ENCODE results near the gene IPO4.

The IPO4 gene

DNA sequence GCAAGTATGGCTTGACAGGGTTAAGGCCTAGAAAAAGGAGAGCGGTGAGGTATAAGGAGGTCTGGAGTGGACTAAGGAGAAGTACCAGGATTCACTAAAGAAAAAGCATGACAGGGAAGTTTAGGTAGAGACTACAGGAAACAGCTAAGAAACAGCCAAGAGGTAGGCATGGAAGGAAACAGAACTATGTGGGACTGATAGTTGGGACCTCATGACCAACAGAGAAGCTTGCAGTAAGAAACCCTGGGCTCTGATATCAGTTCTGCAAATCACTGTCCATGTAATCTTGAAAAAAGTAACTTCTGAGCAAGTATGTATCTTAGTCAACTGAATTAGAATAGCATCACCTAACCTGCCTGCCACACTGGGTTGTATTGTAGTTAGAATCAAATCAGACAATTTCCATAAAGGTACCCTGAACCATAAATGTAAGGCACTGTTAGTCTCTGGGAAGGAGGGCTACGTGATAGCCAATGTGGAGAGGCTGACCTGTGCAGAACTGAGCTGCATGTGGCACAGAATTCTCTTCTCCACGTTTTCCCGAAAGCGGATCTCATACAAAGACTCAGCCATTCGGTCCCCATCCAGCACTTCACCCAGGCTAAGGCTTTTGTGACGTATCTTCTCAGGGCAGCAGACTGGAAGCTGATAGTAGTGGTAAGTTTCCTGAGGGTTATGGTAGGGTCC is 5.7 kb upstream of the IPO4 start:
- DNase-seq = no peak

DNA sequence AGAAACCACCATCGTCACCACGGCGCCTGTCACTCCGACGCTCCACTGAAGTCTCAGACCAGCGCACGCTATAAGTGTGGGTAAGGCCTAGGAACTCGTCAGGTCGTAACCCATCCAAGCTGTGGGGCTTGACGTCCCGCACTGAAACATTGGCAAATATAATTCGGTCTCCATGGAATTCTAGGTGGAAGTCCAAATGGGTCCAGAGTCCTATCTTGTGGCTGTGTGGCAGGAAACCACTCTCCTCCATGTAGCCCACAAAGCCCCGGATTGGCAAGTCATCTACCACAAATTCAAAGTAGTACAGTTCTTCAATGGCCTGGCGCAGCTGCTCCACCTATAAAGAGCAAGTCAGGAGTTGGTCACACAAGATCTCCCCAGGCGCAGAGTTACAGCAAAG is 4.3 kb upstream of the IPO4 start:
- no peak for DNase-seq

DNA sequence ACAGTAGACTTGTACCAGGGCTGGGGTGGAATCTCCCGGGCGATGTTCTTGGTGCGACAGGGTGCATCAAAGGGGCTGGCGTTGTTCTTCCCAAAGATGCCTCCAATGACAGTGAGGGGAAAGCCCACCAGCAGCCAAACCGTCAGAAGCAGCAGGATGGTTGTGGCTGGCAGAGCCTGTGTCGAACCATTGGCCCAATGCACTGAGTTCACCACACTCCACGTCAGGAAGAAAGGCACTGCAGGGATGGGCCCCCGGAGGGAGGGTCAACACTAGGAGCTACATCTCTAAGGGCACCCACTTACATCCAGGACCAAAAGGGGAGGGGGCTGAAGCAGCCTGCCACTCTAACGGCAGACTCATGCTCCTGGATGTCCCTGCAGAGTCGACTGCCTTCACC is 1.8 kb upstream of the IPO4 start:
- no peak for DNase-seq

DNA sequence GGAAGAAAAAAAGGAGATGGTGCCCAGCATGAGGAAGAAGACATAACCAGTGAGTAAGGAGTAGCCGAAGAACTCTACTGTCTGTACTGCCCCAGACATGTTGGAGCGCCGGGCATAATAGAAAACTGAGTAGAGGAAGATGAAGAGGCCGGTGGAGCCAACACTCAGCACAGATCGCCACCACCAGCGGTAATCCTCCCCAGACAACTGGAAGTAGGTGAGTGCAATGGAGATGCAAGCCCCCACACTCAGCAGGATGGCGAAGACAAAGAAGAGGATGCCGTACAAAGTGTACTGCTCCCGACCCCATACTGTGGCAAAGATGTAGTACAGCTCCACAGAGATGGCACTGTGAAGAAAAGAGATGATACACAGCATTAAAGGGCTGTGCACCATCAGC is 844 bp upstream of the IPO4 start:
- no peak for DNase-seq

GRCh38 chr14:24189059-24189375 is 401 bp upstream of the IPO4 start:
- no peak for DNase-seq

DNA sequence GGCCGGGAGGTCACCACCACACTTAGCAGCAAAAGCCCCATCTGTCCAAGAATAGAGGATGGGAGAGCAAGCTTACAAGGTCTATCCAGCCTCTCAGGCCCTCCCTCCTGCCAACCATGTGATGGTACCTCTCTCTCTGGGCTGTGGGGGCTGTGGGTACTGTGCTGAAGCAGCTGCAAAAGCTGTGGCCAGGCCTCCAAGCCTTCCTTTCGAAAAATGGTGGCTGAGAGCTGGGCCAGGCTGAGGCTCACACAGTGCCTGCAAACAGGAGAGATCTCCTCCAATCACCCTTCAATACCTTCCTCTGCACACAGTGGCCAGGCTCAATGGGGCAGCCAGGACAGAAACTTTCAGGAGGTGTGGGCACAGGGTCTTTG is 1.1 kb downstream of the IPO4 start:
- DNase-seq = no peak

DNA sequence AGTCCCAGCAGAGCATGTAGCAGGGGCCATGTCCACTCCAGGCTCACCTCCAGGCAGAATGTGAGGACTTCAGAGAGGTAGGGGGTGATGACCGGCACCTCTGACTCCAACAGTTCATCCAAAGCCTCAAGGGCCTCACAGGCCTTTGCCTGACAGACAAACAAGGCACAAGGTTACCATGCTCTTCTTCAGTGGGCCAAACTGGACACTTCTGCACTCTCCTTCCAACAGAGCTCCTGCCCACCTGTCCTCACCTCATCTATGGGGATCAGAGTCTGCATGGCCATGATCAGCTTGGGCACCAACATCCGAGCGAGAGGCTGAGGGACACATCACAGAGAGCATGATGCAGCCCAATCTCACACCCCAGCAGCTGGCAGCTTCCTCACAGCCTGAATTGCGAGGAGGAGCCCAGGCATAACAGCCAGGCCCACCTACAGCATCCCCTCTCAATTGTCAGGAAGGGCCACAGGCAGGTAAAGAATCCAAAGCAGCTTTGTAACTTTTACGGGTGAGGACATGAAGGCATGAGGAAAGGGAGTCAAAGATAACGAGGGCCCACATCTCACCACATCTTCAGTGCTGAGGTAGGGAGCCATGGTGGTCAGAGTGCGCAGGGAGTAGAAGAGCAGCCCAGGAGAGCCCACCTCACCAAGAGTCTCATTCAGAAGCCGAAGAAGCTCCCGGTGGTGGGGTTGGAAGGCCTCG is 1.6 kb downstream of the IPO4 start:
- DNase-seq = no peak

GRCh38 chr14:24185741-24186140 is 2.9 kb downstream of the IPO4 start:
- no peak for DNase-seq

- DNase-seq = no peak
Observed at GRCh38 chr14:24185026-24185425, 3.6 kb downstream of the IPO4 start.

DNA sequence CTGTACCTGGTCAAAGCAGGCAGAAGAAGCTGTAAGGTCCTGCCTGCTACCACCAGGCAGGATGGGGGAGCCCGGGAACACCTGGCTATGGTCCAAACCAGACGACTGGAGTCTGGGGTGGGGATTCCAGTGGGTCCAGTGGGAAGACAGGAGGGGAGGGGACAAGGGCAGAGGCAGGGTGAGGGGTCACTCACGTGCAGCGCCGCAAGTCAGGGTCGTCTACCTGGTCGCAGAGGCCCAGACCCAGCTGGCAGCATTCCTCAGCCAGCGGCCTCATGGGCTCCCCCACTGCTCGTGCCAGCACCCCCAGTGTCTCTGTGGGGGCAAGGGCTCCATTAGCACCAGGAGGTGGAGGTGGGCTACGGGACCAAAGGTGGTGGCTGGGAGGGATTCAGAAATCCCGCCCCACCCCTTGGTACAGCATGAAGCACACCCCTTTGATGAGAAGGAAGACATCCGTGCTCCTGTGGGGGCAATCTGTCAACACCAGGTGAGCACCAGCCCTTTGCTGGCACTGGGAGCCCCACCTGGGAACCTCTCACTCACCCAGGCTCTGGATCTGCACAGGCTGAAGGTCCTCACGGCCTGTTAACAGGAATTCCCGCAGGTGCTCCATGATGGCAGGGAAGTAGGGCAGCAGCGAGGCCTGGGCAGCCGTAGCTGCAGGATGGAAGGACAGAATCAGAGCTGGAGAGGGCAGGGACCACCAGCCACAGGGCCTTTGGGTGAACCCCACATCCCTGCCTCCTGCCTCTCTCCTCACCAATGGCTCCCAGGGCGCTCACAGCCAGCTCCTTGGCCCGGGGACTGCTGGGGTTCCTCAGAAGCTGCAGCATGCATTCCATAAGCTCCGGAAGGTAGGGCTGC is 4.3 kb downstream of the IPO4 start:
- no peak for DNase-seq

DNA sequence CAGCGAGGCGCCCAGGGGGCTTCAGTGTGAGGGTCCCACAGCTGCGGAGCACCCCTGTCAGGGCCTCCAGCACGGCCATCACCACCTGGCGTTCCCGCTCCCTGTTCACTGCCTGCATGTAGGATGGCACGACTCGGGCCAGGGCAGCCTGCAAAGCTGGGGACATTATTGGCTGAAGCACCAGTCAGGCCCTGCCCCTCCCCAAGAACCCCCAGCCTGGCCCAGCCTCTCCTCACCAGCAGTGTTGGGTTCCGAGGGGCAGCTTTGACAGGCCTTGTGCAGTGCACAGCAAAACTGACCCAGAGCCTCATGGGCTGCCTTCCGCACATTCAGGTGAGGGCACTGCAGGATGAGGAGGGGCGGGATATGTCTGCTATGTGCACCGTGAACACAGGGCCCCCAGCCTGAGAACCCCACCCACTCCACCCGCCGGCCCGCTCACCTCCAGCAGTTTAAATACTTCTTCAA is 5.6 kb downstream of the IPO4 start:
- DNase-seq = no peak

DNA sequence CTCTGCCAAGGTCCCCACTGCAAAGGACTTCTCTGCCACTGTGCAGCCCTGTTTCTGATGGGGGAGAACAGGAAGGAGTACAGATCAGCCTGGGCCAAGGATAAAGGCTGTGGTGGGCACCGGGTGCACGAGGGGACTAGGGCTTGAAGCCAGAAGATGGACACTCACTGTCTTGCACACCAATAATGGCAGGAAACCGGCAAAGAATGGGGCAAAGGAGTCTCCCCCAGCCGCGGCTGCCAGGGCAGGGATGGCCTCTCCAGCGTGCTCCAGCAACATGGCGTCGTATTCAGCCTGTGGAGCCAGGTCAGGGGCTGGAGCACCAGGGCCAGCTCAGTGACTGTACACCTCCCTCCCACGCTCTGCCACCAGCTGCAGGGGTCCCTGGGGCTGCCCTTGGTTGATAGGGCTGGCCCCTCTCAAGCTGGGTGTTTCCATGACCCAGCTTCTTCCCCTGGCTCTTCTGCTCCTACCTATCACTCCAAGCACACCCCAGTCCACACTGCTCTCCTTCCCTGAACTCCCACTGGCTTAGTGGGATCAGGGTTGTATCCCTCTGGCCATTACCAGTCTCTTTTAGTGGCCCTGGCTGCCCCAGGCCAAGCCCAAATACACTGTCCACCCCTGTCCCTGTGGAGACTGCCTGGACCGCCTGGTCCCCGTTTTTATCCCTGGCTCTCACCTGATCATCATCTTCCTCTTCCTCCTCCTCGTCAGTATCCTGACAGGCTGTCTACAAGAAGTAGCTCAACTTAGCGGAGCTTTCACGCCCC is 6.3 kb downstream of the IPO4 start:
- no peak for DNase-seq

- DNase-seq = no peak
Observed at GRCh38 chr14:24181371-24182077, 7.1 kb downstream of the IPO4 start.

DNA sequence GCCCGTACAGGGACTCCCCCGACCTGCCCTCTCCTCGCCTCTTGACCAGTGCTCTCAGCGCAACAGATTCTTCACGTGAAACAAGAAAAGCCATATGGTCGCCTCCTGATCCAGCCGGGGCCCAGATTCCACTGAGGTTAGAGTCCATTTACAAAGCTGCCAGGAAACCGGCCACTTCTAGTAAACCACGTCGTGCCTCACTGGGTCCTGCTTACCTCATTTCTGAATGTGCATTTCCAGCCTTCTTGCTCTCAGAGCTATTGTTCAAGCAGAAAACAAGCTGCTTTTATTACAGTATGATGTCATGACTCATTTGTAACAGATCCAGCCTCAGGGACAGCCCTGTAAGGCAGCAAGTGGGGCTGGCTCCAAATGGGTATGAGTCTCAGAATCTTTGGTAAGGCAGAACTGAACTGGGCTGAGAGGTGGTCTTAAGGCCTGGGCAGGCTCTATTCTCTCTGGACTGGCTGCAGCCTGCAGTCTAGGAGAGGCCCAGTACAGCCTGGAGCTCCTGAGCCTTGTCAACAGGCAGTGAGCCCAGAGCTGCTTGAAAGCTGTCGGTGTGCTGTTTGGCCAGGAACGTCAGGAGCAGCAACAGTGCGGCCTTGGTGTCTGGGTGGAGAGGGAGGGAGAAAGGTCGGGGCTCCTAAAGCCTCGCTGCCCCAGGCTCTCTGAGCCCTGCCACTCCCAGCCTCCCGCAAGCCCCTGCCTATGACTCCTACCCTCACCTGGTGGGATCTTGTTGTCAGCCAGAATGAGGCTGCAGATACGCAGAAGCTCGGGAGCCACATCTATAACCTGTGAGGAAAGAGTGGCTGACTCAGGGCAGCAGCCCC is 8.4 kb downstream of the IPO4 start:
- no peak for DNase-seq

- no peak for DNase-seq
Observed at GRCh38 chr14:24179294-24179960, 9.2 kb downstream of the IPO4 start.

GRCh38 chr14:24178399-24179178 is 10.0 kb downstream of the IPO4 start:
- DNase-seq = no peak

- DNase-seq = no peak
Observed at GRCh38 chr14:24177891-24178290, 10.7 kb downstream of the IPO4 start.

DNA sequence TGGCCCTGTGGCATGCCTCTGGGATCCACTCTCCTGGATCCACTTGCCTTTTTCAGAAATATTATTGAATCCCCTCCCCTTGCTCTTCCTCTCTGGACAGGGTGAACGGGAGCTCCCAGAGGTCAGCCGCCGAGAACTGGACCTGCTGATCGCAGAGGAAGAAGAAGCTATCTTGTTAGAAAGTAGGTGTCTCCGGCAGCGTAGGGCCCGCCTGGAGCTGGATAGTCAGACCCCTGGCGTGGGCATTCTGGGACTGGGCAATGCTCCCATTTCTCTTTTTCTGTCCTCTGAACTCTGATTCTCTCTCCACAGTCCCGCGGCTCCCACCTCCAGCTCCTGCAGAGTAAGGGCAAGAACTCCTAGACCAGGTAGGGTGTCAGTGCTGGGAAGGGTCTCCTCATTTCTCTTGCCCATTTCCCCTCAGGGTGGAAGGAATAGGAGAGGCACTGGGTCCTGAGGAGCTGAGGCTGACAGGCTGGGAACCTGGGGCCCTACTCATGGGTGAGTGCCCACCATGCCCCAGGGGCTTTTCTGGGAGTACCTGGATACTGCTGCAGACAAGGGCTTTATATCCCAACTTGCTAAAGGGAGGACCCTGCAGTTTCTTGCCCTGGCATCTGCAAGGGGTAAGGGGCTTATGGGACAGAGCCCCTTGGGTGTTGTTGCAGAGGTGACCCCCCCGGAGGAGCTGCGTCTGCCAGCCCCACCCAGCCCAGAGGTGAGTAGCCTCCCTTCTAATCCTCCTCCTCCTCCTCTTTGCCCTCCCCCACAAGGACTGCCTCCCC is 11.4 kb downstream of the IPO4 start:
- DNase-seq = no peak

GRCh38 chr14:24176599-24176998 is 12.0 kb downstream of the IPO4 start:
- no peak for DNase-seq

All from inflammatory macrophage treated with lipopolysaccharide for 1 hour (primary cell).